Neutrophil (primary cell): Measurements from ENCODE around the gene CEMIP2.

Source experiments
- H3K27ac ChIP-seq: fragments of 200-600 bp; sonication (generic); 2 replicates; pipeline ENCODE4 v1.5.1; 2016; ENCODE audit warnings: mild to moderate bottlenecking, moderate library complexity
- H3K27me3 ChIP-seq: fragments of 200-600 bp; sonication (generic); 2 replicates; pipeline ENCODE4 v1.6.0; 2016; ENCODE audit warnings: mild to moderate bottlenecking
- H3K36me3 ChIP-seq: fragments of 200-600 bp; sonication (generic); 2 replicates; pipeline ENCODE4 v1.5.1; 2017
- H3K4me1 ChIP-seq, 2 experiments: fragments of 200-600 bp in 1 of 2; sonication (generic) in 1 of 2; 1 replicate in 1 of 2; 2 replicates in 1 of 2; pipeline versions ENCODE4 v1.5.1 to v1.6.1; 2013 to 2016; ENCODE audit warnings: low read depth in 1 of 2, low read length in 1 of 2, mild to moderate bottlenecking in 1 of 2, moderate library complexity in 1 of 2; ENCODE audit not compliant: control insufficient read depth in 1 of 2, insufficient read depth in 1 of 2
- H3K4me3 ChIP-seq, 2 experiments: fragments of 200-600 bp in 1 of 2; sonication (generic) in 1 of 2; 1 replicate in 1 of 2; 2 replicates in 1 of 2; pipeline ENCODE4 v1.5.1; 2013 to 2016; ENCODE audit warnings: low read depth in 1 of 2, low read length in 1 of 2, mild to moderate bottlenecking in 1 of 2, moderate library complexity in 1 of 2
- H3K9me3 ChIP-seq: fragments of 200-600 bp; sonication (generic); 2 replicates; pipeline ENCODE4 v1.5.1; 2016
- CTCF ChIP-seq: fragments of 200-600 bp; sonication (generic); IDR thresholded peaks from 2 replicates; pipeline ENCODE4 v1.5.1; 2016; ENCODE audit warnings: antibody characterized with exemption

Gene CEMIP2

DNA sequence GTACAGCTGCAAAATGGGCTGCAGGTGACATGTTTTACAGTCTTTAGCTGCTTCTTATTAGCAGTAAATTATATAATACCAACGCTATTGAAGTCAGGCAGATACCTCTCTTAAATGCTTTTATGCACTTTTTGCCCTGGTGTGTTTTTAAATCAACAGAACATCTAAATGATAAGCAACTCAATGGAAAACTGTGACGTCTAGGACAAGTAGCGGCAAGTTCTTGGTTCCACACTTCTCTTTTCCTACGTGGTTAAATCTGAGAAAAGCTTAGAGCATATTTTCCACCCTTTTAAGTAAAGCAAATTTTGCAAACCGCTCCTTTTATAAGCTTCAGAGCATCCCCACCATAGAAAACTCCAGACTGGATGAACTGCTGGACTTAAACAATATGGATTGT, 58.1 kb downstream of the CEMIP2 start:
- no peak for TF ChIP-seq CTCF
- Histone ChIP-seq H3K27ac (no peak overlapping the region), H3K4me1 (no peaks in the 10 kb centered on the region), H3K9me3 (no peaks in the 10 kb centered on the region), H3K27me3 (no peaks in the 10 kb centered on the region), H3K4me3 (no peak overlapping the region), H3K36me3 (peaks cover 94% of the 10 kb centered on the region)

- no peak overlapping the region for H3K27ac ChIP-seq
- H3K9me3 ChIP-seq = no peaks in the 10 kb centered on the region
- no peaks in the 10 kb centered on the region for H3K27me3 ChIP-seq
- no peaks in the 10 kb centered on the region for H3K4me1 ChIP-seq
- peaks cover 93% of the 10 kb centered on the region for H3K36me3 ChIP-seq
- no peak overlapping the region for H3K4me3 ChIP-seq
- TF ChIP-seq CTCF = no peak
Observed at GRCh38 chr9:71709384-71709783, 58.9 kb downstream of the CEMIP2 start.

- Histone ChIP-seq H3K4me1 (no peaks in the 10 kb centered on the region), H3K27me3 (no peaks in the 10 kb centered on the region), H3K4me3 (no peak overlapping the region), H3K27ac (no peak overlapping the region), H3K9me3 (no peaks in the 10 kb centered on the region), H3K36me3 (peaks cover 89% of the 10 kb centered on the region)
- no peak for TF ChIP-seq CTCF
Observed at GRCh38 chr9:71706176-71706575, 62.1 kb downstream of the CEMIP2 start.

- H3K27me3 ChIP-seq = no peaks in the 10 kb centered on the region
- no peak for TF ChIP-seq CTCF
- no peak overlapping the region for H3K27ac ChIP-seq
- no peak overlapping the region for H3K4me3 ChIP-seq
- H3K4me1 ChIP-seq = no peaks in the 10 kb centered on the region
- no peaks in the 10 kb centered on the region for H3K9me3 ChIP-seq
- H3K36me3 ChIP-seq = peaks cover 87% of the 10 kb centered on the region
Observed at GRCh38 chr9:71704796-71705195, 63.5 kb downstream of the CEMIP2 start.

GRCh38 chr9:71703172-71703872, 65.0 kb downstream of the CEMIP2 start:
- no peak for TF ChIP-seq CTCF
- Histone ChIP-seq H3K27ac (no peak overlapping the region), H3K4me1 (no peaks in the 10 kb centered on the region), H3K9me3 (no peaks in the 10 kb centered on the region), H3K27me3 (no peaks in the 10 kb centered on the region), H3K4me3 (no peak overlapping the region), H3K36me3 (peaks cover 87% of the 10 kb centered on the region)
